GM19035 (cell line): Measurements from ENCODE around the gene GASK1A.
"Not testable (repeated sequence)": the region's sequence is repeated elsewhere in the genome, so short reads cannot be mapped to it uniquely, and the experiment has no call there.

Source experiments
- ATAC-seq: cut with Tn5 transposase; IDR thresholded peaks from one replicate; pipeline ENCODE4 v1.9.1; 2021; ENCODE audit not compliant: unreplicated experiment

GASK1A gene

DNA sequence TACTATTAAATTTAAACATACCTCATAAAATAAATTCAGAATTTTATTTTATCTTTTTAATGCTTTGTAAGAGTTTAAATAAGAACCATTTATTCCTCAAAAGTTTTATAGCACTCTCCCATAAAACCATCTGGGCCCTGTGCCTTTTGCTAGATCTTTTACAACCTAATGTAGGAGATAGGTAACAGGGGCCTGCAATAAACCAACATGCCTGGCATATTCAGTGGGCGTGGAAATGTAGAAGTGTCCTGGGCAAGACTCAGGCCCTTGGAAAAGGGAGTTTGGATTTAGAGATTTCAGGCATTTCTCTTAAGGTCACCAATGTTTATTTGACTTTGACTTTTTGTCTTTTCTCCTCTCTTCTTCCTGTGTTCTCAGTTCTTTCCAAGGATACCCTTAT lies 80.3 kb downstream of the GASK1A start:
- ATAC-seq = no peak

DNA sequence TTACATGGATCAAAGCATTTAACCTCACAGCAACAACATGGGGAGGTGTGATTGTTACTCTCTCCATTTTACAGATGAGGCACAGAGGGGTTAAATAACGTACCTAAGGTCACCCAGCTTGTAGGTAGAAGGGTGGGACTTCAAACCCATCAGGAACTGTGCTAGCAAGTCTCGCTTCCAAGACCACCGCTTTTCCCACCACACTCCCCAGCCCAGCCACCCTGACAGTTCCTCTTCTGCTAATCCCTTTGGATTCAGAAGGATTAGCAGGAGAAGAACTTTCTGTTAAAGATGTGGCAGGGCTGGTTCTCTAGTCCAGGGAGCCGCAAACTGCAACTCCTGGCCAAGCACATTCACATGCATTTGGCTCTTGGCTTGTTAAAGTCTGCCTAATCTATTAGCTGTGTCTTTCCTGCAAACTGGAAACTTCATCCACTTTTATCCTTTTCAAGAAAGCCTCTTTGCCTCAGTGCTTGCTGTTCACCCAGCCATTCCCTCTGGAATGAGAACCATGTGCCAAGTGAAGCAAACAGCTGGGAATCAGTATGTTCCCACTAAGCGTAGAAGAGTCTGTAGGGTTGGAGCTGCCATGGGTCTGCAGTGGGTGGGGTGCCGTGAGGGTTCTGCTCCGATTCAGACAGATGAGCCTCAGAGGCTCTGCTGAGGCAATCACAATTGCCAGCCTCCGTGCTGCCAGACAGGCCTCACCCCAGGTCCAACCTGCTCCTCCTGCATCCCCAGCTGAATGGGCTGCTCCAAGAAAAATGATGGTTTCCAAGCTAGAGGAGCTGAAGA lies 82.2 kb downstream of the GASK1A start:
- ATAC-seq = no peak

DNA sequence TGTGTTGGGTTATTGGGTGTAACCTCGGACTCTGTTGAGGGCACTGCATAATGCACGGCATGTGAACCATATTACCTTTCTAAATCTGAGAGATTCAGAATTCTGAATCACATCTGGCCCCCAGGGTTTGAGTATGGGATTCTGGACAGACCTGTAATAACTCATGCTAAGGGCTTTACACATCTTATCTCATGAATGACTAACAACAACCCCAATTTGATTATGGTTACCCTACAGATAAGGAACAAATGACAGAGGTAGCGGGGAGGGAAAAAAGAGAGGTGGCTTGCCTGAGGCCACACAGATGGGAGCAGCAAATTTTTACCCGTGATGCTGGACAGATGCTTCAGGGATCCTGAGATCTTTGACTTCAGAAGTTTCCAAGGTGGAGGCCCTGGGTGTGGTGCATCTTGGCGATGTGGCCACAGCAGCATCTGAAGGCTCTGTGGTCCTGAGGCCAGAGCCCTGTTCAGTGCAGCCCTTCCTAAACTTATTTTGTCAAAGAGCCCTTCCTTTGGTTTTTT lies 83.0 kb downstream of the GASK1A start:
- ATAC-seq = no peak

DNA sequence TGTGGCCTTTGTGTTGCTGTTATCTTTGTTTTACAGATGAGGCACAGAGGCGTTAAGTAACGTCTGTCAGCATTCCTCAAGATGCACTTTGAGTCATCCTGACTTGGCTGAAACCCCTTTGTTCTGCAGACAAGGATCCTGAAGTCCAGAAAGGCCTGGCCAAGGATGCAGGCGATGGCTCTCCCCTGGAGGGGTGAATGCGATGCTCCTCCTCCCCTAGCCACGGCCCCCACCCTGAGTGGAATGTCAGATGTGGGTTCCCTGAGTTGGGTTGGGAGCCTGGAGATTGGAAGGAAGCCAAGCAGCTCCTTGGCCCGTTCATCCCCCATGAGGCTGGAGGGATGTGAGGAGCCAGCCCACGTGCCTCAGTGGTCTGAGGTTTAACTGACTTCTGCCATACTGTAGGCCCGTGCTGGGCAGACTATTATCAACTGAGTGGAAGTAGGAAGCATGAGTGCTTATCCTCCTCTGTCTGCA lies 83.5 kb downstream of the GASK1A start:
- no peak for ATAC-seq

DNA sequence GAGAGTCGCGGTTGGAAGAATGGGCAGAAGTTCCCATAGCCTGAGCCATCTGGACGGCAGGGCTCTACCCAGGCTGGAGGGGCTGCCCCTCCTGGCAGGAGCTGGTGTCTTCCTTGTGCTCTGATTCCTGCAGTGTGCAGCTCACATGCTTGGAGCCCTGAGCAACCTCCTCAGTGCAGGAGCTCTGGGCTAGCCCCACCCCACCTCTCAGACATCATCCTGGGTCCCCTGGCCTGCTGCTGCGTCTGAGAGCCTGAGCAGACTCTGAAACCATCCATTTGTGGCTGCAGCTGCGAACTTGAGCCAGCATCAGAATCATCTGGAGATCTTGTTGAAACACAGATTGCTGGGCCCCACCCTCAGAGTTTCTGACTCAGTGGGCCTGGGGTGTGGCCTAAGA lies 84.0 kb downstream of the GASK1A start:
- ATAC-seq = no peak

DNA sequence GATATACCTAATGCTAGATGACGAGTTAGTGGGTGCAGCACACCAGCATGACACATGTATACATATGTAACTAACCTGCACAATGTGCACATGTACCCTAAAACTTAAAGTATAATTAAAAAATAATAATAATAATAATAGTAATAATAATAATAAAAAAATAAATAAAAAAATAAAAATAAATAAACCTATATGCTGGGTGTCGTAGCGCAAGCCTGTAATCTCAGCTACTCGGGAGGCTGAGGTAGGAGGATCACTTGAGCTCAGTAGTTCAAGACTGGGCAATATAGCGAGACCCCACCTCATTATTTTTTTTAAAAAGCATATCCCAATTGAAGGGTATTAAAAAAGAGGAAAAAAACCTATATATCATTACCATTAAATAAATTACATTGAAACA lies 91.6 kb downstream of the GASK1A start:
- not testable (repeated sequence) for ATAC-seq

DNA sequence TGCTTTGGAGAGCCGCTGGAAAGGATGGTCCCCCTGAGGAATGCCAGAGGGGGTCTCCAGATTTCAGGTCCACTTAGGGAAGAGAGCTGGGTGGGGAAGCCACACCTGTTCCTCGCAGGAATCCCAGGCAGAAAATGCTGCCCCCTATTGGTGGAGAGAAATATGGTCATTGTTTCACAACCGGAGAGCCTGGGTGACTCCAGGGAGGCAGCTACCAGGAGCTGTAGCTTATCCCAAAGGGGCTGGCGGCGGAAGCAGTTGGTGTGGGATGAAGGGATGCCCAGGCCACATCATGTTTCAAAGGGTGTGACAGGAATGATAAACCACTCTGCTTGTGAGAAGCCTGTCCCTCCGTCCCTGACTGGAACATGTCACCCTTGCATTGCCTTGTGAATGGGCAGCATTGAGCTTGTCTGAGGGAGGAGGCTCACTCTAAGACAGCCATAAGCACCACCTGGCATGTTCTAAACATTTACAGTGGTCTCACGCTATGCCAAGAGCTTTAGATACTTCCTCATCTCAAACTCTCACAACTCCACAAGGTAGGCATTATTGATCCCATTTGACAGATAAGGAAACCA lies 92.3 kb downstream of the GASK1A start:
- ATAC-seq = no peak

DNA sequence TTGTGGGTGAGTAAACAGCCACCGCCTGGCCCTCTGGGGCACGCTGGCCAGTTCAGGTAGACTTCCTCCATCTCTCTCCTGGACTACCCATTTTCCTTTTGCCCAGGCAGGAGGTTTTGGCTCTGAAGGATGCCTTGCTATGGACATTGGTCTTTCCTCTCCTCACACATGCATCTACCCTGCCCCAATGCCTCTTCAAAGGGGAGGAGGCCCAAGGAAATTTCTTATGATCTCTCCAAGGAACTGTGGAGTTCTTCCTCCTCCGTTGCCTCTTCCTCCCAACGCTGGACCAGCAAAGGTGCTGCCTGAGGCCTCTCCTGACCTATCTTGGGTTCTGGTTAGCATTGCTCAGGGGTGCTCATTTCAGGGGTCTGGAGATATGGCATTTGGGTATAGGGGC lies 93.2 kb downstream of the GASK1A start:
- no peak for ATAC-seq

DNA sequence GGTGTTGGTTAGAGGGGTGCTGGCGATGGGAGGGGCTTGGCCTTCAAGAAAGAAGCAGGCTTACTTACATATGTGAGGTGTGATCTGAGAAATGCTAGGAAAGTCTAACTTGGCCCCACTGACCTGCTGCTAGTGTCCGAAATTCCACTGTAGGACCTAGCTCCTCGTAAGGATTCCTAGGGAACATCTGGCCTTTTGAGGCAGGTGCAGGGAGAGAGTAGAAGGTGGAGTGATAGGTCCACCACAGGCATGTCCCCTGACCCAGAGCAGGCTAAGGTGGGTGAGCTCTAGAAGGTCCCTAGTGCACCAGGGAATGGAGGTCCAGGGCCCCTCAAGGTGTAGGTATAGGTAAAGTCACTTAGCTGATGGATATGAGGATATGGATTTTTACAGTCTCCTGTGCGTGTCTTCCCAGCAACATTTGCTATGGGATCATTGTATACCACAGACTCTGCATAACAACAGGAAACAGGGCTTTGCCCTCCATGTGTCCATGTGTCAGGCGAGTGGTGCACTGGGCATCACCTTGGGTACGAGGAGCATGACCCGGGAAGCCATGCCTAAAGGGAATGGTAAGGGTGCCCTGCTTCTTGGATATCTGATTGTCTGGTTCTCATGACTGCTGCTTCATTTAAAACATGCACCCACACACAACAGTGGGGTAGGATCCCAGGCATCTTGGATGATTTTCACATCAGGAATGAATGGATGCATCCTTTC lies 94.2 kb downstream of the GASK1A start:
- ATAC-seq = no peak

DNA sequence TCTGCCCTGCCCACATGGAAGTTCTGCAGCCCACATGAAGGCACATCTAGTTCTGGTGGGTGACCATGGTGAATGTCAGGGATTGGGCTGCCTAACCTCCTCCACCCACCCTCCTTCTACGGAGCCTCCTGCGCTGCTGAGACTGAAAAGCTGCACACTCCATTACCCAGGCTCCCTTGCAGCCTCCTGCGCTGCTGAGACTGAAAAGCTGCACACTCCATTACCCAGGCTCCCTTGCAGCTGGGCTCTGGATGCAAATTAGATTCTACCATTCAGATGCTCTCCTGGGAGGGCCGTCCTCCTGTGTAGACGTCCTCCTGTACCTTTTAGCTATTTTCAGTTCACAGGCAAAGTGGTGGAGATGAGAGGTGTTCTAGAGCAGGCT lies 94.7 kb downstream of the GASK1A start:
- no peak for ATAC-seq

DNA sequence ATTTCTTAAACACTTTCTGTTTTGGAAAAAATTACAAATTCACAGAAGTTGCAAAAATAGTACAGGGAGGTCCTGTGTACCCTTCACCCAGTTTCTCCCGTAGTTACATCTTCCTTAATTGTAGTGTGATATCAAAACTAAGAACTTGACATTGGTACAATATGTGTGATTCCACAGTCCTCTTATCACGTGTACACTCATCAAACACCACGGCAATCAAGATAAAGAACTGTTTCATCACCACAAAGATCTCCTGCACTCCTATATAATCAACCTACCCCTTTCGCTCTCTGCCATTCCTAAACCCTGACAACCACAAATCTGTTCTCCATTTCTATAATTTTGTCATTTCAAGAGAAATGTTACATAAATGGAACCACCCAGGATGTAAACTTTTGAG lies 95.4 kb downstream of the GASK1A start:
- no peak for ATAC-seq

DNA sequence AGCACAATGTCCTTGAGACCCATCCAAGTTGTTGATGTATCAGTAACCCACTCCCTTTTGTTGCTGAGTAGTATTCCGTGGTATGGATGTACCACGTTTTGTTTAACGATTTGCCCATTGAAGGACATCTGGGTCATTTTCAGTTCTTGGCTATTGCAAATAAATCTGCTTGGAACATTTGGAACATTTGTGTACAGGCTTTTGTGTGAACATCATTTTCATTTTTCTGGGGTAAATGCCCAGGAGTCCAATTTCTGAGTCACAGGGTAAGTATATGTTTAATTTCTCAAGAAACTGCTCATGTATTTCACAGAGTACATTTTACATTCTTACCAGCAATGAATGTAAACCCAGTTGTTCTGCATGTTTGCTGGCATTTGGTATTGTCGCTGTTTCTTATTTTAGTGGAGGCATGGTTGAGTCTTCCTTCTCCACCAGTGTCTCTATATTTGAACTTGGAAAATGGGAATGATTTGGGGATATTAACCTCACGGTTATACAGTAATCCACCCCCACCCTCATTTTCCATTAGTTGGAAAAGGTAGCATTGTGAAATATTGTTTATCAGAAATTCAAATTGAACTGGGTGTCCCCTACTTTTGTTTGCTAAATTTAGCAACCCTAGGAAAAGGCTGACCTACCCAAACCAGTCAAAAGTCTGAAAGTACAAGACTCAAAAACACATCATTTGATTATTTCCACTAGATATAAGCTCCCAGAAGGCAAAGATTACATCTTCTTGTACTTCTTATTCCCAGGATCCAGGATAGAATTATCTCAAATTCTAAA lies 96.0 kb downstream of the GASK1A start:
- no peak for ATAC-seq

DNA sequence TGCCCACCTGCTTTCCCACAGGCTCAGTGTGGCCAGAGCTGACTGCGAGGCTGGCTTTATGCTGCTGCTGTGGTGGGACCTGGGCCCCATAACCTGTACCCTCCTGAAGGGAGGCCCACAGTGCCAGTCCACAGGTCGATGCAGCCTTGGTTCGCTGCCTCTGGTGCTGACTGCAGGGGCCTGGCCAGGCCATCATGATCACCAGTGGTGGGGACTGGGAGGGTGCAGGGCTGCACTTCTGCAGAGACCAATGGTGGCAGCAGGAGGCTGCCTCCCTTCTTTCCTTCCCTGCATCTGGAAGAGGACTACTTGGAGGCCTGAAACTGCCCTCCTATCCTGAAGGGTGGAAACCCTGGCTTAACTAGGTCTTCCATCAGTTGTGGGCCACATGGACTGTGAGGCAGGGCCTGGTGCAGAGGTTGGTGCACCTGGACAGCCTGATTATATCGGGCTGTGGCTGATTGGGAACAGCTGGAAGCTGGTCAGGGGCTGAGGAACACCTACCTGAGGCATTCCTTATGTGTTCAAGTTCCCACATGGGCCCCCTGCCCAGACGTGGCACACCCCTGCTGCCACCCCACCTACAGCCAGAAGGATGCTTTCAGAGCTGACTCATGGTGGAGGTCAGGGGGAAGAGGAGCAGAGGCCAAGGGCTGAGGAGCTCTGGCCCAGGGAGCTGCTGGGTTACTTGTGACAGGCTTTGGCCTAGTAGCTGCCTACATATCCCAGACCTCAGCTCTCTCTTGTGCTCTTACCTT lies 97.0 kb downstream of the GASK1A start:
- ATAC-seq = no peak

DNA sequence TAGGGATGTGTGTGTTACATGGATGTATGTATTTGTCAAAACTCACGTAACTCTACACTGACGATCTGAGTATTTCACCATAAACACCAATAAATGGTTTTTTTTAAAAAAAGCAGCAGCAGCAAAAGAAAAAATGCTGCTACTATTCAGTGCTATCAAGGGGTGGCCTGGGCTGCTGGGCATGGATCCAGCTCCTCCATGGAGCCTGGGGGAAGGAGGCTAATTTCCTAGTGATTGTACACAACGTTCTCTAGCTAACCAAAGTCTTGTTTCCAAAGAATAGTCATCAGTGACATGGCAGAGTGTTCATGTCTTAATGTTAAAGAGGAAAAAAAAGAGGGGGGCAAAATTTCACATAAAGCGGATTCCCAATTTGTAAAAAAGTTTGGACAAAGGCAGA lies 97.7 kb downstream of the GASK1A start:
- ATAC-seq = no peak

DNA sequence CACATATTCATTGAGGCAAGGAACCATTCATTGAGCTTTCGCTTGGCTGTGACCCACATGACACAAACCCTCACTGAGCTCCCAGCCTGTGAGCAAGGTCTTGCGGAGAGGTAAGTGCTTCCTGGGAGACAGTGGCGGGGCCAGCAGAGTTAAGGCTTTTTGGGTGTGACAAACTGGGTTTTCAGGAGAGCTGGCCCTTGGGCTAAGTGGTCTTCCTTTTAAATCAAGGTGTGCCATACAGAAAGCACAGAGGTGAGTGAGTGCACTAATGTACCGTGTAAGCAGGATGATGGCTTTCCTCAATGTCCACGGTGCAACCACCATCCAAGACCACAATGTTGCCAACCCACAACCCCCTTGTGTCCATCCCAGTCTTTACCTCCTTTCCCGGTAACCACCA lies 98.2 kb downstream of the GASK1A start:
- ATAC-seq = no peak

DNA sequence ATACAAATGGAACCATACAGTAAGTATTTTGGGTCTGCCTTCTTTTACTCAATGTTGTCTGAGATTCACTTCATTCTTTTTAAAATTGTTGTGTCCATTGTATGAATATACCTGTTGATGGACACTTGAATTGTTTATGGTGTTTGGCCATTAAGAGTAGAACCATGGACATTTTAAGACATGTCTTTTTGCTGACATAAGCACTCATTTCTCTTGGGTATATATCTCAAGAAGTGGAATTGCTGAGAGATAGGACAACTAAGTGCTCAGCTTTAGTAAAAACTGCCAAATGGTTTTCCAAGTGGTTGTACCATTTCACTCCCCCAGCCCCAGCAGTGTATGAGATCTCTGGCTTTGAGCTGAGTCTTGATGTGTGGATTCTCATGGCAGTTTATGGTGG lies 98.6 kb downstream of the GASK1A start:
- no peak for ATAC-seq

DNA sequence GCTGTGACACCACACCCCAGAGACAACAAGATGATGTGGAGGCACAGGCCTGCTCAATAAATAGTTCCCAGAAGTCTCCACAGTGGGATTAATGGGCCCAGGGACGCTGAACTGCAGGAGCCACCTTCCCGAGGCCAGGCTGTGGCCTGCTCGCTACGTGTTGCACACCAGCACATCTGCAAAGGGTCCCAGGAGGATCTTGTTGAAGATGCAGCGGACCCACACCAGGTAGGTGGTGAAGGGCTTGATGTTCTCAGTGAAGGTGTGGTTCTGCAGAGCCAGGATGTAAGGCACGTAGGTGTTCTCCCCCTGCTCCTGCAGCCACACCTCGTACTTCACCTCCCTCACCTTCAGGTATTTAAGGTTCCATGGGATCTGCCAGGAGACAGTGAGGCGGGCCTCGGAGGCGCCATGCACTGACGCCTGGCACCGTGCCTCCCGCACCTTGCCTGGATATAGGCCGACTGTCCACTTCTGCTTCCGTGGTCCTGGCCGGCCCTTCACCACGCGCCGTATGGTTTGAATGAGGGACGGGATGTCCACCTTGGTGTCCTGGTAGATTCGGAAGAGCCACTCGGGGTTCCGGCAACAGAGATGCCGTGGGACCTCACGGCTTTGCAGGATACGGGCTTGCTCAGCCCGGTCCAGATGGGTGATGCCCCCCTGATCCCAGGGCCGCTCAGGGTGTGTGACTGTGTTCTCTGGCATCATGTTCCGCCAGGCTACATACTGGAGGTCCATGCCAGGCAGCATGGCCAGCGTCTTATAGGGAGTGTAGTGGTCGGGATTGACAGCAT lies 100.6 kb downstream of the GASK1A start:
- ATAC-seq = no peak

DNA sequence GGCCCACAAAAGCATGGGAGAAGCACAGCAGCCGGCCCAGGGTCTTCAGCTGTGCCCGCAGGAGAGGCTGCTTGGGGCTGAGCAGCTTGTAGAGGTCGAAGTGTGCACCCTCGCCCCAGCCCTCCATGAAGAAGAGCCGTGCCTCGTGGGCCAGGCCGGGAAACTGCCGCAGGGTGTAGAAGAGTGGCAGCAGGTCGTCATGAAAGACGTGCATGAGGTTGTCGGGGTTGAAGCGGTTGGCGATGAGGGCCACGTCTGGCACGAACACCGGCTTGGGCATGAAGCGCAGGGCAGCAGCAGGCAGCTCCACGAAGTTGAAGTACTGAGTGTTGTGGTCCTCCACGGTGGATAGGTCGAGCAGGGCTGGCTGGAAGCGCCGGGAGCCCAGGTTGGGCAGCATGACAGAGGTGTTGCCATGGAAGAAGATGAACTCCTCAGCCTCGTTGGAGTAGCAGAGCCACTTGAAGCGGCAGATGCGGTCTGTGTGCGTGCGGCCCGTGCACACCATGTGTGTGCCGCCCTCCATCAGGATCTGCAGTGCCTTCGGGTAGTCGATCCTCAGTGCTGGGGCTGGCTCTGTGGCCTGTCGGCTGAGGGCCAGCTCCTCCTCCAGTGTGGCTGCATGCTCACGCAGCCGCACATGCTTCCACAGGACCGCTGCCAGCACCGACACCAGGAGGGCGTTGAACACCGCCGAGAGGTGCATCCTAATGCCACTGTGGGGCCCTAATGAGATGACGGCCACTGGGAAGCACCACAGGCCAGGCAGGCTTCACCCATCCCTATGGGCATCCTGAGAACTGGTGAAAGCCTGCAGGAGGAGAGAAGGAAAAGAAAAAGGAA lies 101.8 kb downstream of the GASK1A start:
- no peak for ATAC-seq

DNA sequence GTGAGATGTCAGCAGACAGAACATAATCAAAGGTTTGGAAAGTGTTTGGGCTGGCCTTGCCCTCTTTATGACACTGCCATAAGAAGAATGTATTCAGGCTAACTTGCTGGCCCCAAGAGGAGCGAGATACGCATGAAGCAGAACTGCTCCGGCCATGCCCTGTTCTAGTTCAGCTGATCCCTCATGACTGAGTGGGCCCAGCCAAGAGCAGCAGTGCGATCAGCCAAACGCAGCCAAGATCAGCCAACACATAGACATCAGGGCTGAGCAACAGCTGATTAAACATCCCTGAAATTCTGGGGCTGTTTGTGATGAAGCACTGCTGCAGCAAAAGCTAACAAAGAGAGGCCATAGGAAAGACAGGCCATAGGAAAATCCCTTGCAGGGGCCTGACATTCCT lies 102.7 kb downstream of the GASK1A start:
- no peak for ATAC-seq
